ENCODE measurements around the gene RUNX2.

RUNX2 gene

GRCh38 chr6:45568626-45569025, 240.5 kb downstream of the RUNX2 start:
- H3K27ac ChIP-seq: no peak overlapping the region
- no peak for TF ChIP-seq ZFX (IDR thresholded peaks at IDR 0.05)
- no peak for TF ChIP-seq CTCF (conservative IDR thresholded peaks at IDR 0.05)

GRCh38 chr6:45569210-45569945, 241.2 kb downstream of the RUNX2 start:
- H3K27ac ChIP-seq: no peak overlapping the region
- TF ChIP-seq ZFX (IDR thresholded peaks at IDR 0.05) (no peak), CTCF (conservative IDR thresholded peaks at IDR 0.05) (no peak)

GRCh38 chr6:45571159-45571558, 243.0 kb downstream of the RUNX2 start:
- TF ChIP-seq ZFX (IDR thresholded peaks at IDR 0.05) (no peak), CTCF (conservative IDR thresholded peaks at IDR 0.05) (no peak)
- H3K27ac ChIP-seq: no peak overlapping the region

GRCh38 chr6:45572833-45573232, 244.7 kb downstream of the RUNX2 start:
- no peak overlapping the region for H3K27ac ChIP-seq
- no peak for TF ChIP-seq ZFX (IDR thresholded peaks at IDR 0.05)
- no peak for TF ChIP-seq CTCF (conservative IDR thresholded peaks at IDR 0.05)

GRCh38 chr6:45574014-45574461, 245.9 kb downstream of the RUNX2 start:
- TF ChIP-seq CTCF (conservative IDR thresholded peaks at IDR 0.05) (no peak), ZFX (IDR thresholded peaks at IDR 0.05) (no peak)
- no peak overlapping the region for H3K27ac ChIP-seq

- H3K27ac ChIP-seq: no peak overlapping the region
- TF ChIP-seq CTCF (conservative IDR thresholded peaks at IDR 0.05) (no peak), ZFX (IDR thresholded peaks at IDR 0.05) (no peak)
Measured at GRCh38 chr6:45574885-45575284, 246.8 kb downstream of the RUNX2 start.

- no peak for TF ChIP-seq ZFX (IDR thresholded peaks at IDR 0.05)
- no peak for TF ChIP-seq CTCF (conservative IDR thresholded peaks at IDR 0.05)
- no peak overlapping the region for H3K27ac ChIP-seq
Measured at GRCh38 chr6:45576648-45577624, 248.8 kb downstream of the RUNX2 start.

All from C4-2B (cell line).